GM23338 (cell line): ENCODE measurements around the gene FAM193B. TPM values are rescaled to one million over a fixed set of nuclear protein-coding genes. Genes with fewer than 3 reads are reported as not detected.

ENCODE experiments used
- ATAC-seq: fragments of 200-7000 bp; cut with Tn5 transposase; 3 replicates; pipeline ENCODE4 v1.9.1; 2020
- DNase-seq: peaks from one replicate; pipeline ENCODE4 v3.0.0-alpha.2; 2015; ENCODE audit warnings: low spot score
- H2AFZ ChIP-seq: fragments of 200-600 bp; sonication (generic); 2 replicates; pipeline ENCODE4 v1.8.0; 2016; ENCODE audit warnings: antibody characterized with exemption, mild to moderate bottlenecking, moderate library complexity
- H3F3A ChIP-seq: fragments of 200-600 bp; sonication (generic); replicated peaks from 2 replicates; pipeline ENCODE4 v1.8.0; 2017; ENCODE audit warnings: antibody characterized with exemption, mixed run types, low read depth
- H3K27ac ChIP-seq: fragments of 200-600 bp; sonication (generic); 2 replicates; pipeline ENCODE4 v1.6.1; 2016; ENCODE audit warnings: low read depth
- H3K27me3 ChIP-seq: fragments of 200-600 bp; sonication (generic); 2 replicates; pipeline ENCODE4 v1.8.0; 2016; ENCODE audit warnings: mild to moderate bottlenecking, mixed run types, moderate library complexity; ENCODE audit not compliant: insufficient read depth
- H3K36me3 ChIP-seq: fragments of 200-600 bp; sonication (generic); 2 replicates; pipeline ENCODE4 v1.8.0; 2016; ENCODE audit warnings: mild to moderate bottlenecking; ENCODE audit not compliant: insufficient read depth
- H3K4me1 ChIP-seq: fragments of 200-600 bp; sonication (generic); 2 replicates; pipeline ENCODE4 v1.8.0; 2016; ENCODE audit warnings: mild to moderate bottlenecking, moderate library complexity; ENCODE audit not compliant: insufficient read depth
- H3K4me2 ChIP-seq: fragments of 200-600 bp; sonication (generic); 2 replicates; pipeline ENCODE4 v1.7.1; 2017; ENCODE audit warnings: mixed run types
- H3K4me3 ChIP-seq: fragments of 200-600 bp; sonication (generic); 2 replicates; pipeline ENCODE4 v1.6.1; 2016; ENCODE audit warnings: mixed run types
- H3K79me2 ChIP-seq: fragments of 200-600 bp; sonication (generic); replicated peaks from 2 replicates; pipeline ENCODE4 v1.8.0; 2017; ENCODE audit warnings: mild to moderate bottlenecking; ENCODE audit not compliant: insufficient read depth
- H3K9me2 ChIP-seq: fragments of 200-600 bp; sonication (generic); 2 replicates; pipeline ENCODE4 v1.8.0; 2017; ENCODE audit not compliant: insufficient read depth
- H4K20me1 ChIP-seq: fragments of 200-600 bp; sonication (generic); replicated peaks from 2 replicates; pipeline ENCODE4 v1.8.0; 2017; ENCODE audit warnings: mild to moderate bottlenecking; ENCODE audit not compliant: insufficient read depth
- H3K27ac Mint-ChIP-seq: 2 replicates; pipeline ENCODE4 v1.8.0; 2020; ENCODE audit warnings: inconsistent platforms, mild to moderate bottlenecking, moderate library complexity, mixed read lengths
- H3K27me3 Mint-ChIP-seq: 3 replicates; pipeline ENCODE4 v1.8.0; 2022; ENCODE audit warnings: low read depth, mild to moderate bottlenecking, moderate library complexity, mixed read lengths, inconsistent platforms; ENCODE audit not compliant: insufficient read depth, poor library complexity
- H3K36me3 Mint-ChIP-seq: 3 replicates; pipeline ENCODE4 v1.8.0; 2021; ENCODE audit warnings: low read depth, mild to moderate bottlenecking, inconsistent platforms, moderate library complexity, mixed read lengths
- H3K4me1 Mint-ChIP-seq: 3 replicates; pipeline ENCODE4 v1.8.0; 2020; ENCODE audit warnings: mild to moderate bottlenecking, inconsistent platforms, mixed read lengths
- H3K4me3 Mint-ChIP-seq: 3 replicates; pipeline ENCODE4 v1.8.0; 2021; ENCODE audit warnings: moderate library complexity, mild to moderate bottlenecking, inconsistent platforms, mixed read lengths
- H3K9me3 Mint-ChIP-seq: 3 replicates; pipeline ENCODE4 v1.8.0; 2020; ENCODE audit warnings: moderate library complexity, mild to moderate bottlenecking, inconsistent platforms, mixed read lengths
- CREB1 ChIP-seq: fragments of 250-450 bp; sonication (Bioruptor Pico); IDR thresholded peaks from 2 replicates; pipeline ENCODE4 v1.5.0; 2020; ENCODE audit warnings: low read depth, mild to moderate bottlenecking, moderate library complexity
- CTCF ChIP-seq, 2 experiments: fragments of 200-600 bp in 1 of 2; sonication (generic) in 1 of 2; conservative IDR thresholded peaks; 2 replicates each; pipeline versions ENCODE4 v1.5.1 to v1.6.1; 2016 to 2017; ENCODE audit warnings: antibody characterized with exemption in 2 of 2, low read depth in 2 of 2, mild to moderate bottlenecking in 2 of 2, moderate library complexity in 1 of 2
- EZH2 ChIP-seq: fragments of 200-600 bp; sonication (generic); IDR thresholded peaks from one replicate; pipeline ENCODE4 v1.8.0; 2017; ENCODE audit warnings: antibody characterized with exemption, mild to moderate bottlenecking, low read depth; ENCODE audit not compliant: unreplicated experiment
- EZH2phosphoT487 ChIP-seq: fragments of 200-600 bp; sonication (generic); IDR thresholded peaks from one replicate; pipeline ENCODE4 v1.8.1; 2018; ENCODE audit warnings: antibody characterized with exemption; ENCODE audit not compliant: unreplicated experiment
- JUNB ChIP-seq: IDR thresholded peaks from one replicate; pipeline ENCODE4 v1.6.1; 2016; ENCODE audit warnings: antibody characterized with exemption; ENCODE audit not compliant: unreplicated experiment
- NANOG ChIP-seq: IDR thresholded peaks from 2 replicates; pipeline ENCODE4 v1.6.1; 2016; ENCODE audit warnings: antibody characterized with exemption, borderline replicate concordance
- POLR2AphosphoS5 ChIP-seq: IDR thresholded peaks from 2 replicates; pipeline ENCODE4 v1.6.1; 2016; ENCODE audit warnings: antibody characterized with exemption, low read depth
- REST ChIP-seq: IDR thresholded peaks from one replicate; pipeline ENCODE4 v1.6.1; 2018; ENCODE audit warnings: antibody characterized with exemption; ENCODE audit not compliant: unreplicated experiment
- STAT1 ChIP-seq: IDR thresholded peaks from one replicate; pipeline ENCODE4 v1.6.1; 2016; ENCODE audit warnings: antibody characterized with exemption; ENCODE audit not compliant: unreplicated experiment
- ZNF114 ChIP-seq: fragments of 250-450 bp; sonication (Bioruptor Pico); IDR thresholded peaks from 2 replicates; pipeline ENCODE4 v1.5.0; 2020; ENCODE audit warnings: mild to moderate bottlenecking, moderate library complexity
- ZNF331 ChIP-seq: fragments of 250-450 bp; sonication (Bioruptor Pico); IDR thresholded peaks from 2 replicates; pipeline ENCODE4 v1.5.0; 2020; ENCODE audit warnings: low read depth, mild to moderate bottlenecking, moderate library complexity
- polyA plus RNA-seq: library from polyadenylated mRNA; unstranded; fragments of >200 nt; fragmentation: Nextera tagmentation; extraction: Ambion mirVana; gene quantifications from 2 replicates; pipeline ENCODE4 v1.2.1, GENCODE V29; 2016
- total RNA-seq: library from RNA; depleted of rRNA; stranded (reverse); fragments of >200 nt; shearing (Covaris generic); gene quantifications from 2 replicates; pipeline ENCODE4 v1.2.3, GENCODE V29; 2014
- TF ChIP-seq, protein P1 (sequence below): fragments of 250-450 bp; sonication (Bioruptor Pico); IDR thresholded peaks from 2 replicates; pipeline ENCODE4 v1.5.0; 2020; ENCODE audit warnings: mild to moderate bottlenecking, moderate library complexity
- TF ChIP-seq, protein P2 (sequence below): IDR thresholded peaks from 2 replicates; pipeline ENCODE4 v1.6.1; 2016; ENCODE audit warnings: antibody characterized with exemption

FAM193B gene
- total and polyA plus RNA-seq, 2 experiments from 2014 or later, result 44.4 to 58.6 TPM

- H3K27ac Mint-ChIP-seq, result peak within 1 kb of the TSS; percentile 81
- Histone ChIP-seq H3K27ac (no peak within 1 kb of the TSS), H3K4me1 (peaks cover 15% of the 10 kb centered on the region), H3K4me2 (peak within 1 kb of the TSS; percentile 55), H3K27me3 (no peaks in the 10 kb centered on the region), H2AFZ (no peak within 1 kb of the TSS), H3K9me2 (no peaks in the 10 kb centered on the region), H3K36me3 (0 out of 2 replicates have a peak, but pooled peaks cover 3% of the 10 kb centered on the region), H3F3A (peaks cover 5% of the 10 kb centered on the region; the same call in 1 of the 2 replicates), H4K20me1 (no peaks in the 10 kb centered on the region; the same call in 1 of the 2 replicates), H3K79me2 (no peaks in the 10 kb centered on the region), H3K4me3 (0 out of 2 replicates have a peak within 1 kb of the TSS, but pooled peaks have one; percentile 10)
- TF ChIP-seq EZH2phosphoT487 (no peak), STAT1 (no peak), REST (no peak), POLR2AphosphoS5 (no peak), EZH2 (no peak), NANOG (no peak), ZNF114 (CRISPR knock-in tag) (no peak), ZNF331 (CRISPR knock-in tag) (no peak), CREB1 (CRISPR knock-in tag) (no peak), CTCF (conservative IDR thresholded peaks at IDR 0.05; ENCODE audit: low read depth in 2 of 2) (no peak), JUNB (no peak)
- TF ChIP-seq, protein P1, sequence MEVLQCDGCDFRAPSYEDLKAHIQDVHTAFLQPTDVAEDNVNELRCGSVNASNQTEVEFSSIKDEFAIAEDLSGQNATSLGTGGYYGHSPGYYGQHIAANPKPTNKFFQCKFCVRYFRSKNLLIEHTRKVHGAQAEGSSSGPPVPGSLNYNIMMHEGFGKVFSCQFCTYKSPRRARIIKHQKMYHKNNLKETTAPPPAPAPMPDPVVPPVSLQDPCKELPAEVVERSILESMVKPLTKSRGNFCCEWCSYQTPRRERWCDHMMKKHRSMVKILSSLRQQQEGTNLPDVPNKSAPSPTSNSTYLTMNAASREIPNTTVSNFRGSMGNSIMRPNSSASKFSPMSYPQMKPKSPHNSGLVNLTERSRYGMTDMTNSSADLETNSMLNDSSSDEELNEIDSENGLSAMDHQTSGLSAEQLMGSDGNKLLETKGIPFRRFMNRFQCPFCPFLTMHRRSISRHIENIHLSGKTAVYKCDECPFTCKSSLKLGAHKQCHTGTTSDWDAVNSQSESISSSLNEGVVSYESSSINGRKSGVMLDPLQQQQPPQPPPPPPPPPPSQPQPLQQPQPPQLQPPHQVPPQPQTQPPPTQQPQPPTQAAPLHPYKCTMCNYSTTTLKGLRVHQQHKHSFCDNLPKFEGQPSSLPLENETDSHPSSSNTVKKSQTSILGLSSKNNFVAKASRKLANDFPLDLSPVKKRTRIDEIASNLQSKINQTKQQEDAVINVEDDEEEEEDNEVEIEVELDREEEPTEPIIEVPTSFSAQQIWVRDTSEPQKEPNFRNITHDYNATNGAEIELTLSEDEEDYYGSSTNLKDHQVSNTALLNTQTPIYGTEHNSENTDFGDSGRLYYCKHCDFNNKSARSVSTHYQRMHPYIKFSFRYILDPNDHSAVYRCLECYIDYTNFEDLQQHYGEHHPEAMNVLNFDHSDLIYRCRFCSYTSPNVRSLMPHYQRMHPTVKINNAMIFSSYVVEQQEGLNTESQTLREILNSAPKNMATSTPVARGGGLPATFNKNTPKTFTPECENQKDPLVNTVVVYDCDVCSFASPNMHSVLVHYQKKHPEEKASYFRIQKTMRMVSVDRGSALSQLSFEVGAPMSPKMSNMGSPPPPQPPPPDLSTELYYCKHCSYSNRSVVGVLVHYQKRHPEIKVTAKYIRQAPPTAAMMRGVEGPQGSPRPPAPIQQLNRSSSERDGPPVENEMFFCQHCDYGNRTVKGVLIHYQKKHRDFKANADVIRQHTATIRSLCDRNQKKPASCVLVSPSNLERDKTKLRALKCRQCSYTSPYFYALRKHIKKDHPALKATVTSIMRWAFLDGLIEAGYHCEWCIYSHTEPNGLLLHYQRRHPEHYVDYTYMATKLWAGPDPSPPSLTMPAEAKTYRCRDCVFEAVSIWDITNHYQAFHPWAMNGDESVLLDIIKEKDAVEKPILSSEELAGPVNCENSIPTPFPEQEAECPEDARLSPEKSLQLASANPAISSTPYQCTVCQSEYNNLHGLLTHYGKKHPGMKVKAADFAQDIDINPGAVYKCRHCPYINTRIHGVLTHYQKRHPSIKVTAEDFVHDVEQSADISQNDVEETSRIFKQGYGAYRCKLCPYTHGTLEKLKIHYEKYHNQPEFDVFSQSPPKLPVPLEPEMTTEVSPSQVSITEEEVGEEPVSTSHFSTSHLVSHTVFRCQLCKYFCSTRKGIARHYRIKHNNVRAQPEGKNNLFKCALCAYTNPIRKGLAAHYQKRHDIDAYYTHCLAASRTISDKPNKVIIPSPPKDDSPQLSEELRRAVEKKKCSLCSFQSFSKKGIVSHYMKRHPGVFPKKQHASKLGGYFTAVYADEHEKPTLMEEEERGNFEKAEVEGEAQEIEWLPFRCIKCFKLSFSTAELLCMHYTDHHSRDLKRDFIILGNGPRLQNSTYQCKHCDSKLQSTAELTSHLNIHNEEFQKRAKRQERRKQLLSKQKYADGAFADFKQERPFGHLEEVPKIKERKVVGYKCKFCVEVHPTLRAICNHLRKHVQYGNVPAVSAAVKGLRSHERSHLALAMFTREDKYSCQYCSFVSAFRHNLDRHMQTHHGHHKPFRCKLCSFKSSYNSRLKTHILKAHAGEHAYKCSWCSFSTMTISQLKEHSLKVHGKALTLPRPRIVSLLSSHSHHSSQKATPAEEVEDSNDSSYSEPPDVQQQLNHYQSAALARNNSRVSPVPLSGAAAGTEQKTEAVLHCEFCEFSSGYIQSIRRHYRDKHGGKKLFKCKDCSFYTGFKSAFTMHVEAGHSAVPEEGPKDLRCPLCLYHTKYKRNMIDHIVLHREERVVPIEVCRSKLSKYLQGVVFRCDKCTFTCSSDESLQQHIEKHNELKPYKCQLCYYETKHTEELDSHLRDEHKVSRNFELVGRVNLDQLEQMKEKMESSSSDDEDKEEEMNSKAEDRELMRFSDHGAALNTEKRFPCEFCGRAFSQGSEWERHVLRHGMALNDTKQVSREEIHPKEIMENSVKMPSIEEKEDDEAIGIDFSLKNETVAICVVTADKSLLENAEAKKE (CRISPR knock-in tag), result no peak
- TF ChIP-seq, protein P2, sequence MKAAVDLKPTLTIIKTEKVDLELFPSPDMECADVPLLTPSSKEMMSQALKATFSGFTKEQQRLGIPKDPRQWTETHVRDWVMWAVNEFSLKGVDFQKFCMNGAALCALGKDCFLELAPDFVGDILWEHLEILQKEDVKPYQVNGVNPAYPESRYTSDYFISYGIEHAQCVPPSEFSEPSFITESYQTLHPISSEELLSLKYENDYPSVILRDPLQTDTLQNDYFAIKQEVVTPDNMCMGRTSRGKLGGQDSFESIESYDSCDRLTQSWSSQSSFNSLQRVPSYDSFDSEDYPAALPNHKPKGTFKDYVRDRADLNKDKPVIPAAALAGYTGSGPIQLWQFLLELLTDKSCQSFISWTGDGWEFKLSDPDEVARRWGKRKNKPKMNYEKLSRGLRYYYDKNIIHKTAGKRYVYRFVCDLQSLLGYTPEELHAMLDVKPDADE, result no peak
- DNase-seq, result peak; percentile 60
- peaks cover 2% of the 10 kb centered on the region; the same call in 1 of the 3 replicates for H3K9me3 Mint-ChIP-seq
- peaks cover 22% of the 10 kb centered on the region for H3K4me1 Mint-ChIP-seq
- peak within 1 kb of the TSS; percentile 32; the same call in 1 of the 3 replicates for H3K4me3 Mint-ChIP-seq
- H3K27me3 Mint-ChIP-seq, result peaks cover 14% of the 10 kb centered on the region
- peak; percentile 69 for ATAC-seq
- peaks cover 58% of the 10 kb centered on the region for H3K36me3 Mint-ChIP-seq
These were observed 44.9 kb downstream of the FAM193B start, which contains the start of gene DOK3 for GRCh38 chr5:177509381-177509951. DOK3 (minus strand) TSS chr5:177509826; CDS start chr5:177509540, 286 bp downstream.
